HEK293 (cell line): ENCODE data around the gene ETV7.

Experiments
- BCL11B ChIP-seq: fragments of 450-650 bp; formaldehyde crosslinking; IDR thresholded peaks from 2 replicates; pipeline ENCODE4 v1.5.1; 2016; ENCODE audit warnings: low read depth, missing biosample characterization, missing genetic modification characterization
- KLF10 ChIP-seq: fragments of 450-650 bp; IDR thresholded peaks from 2 replicates; pipeline ENCODE4 v1.5.1; 2018; ENCODE audit warnings: missing biosample characterization, mild to moderate bottlenecking, missing genetic modification characterization
- PRDM1 ChIP-seq: fragments of 450-650 bp; formaldehyde crosslinking; IDR thresholded peaks from 2 replicates; pipeline ENCODE4; 2016; ENCODE audit warnings: missing biosample characterization, missing genetic modification characterization
- SCRT1 ChIP-seq: fragments of 450-650 bp; formaldehyde crosslinking; IDR thresholded peaks from 2 replicates; pipeline ENCODE4 v1.5.1; 2016; ENCODE audit warnings: missing biosample characterization, missing genetic modification characterization, borderline replicate concordance
- TRIM28 ChIP-seq: IDR thresholded peaks from 2 replicates; pipeline ENCODE4 v1.6.1; 2011; ENCODE audit warnings: low read length, control low read depth, borderline replicate concordance
- ZBTB1 ChIP-seq: fragments of 450-650 bp; formaldehyde crosslinking; IDR thresholded peaks from 2 replicates; pipeline ENCODE4 v1.5.1; 2016; ENCODE audit warnings: missing biosample characterization, missing genetic modification characterization
- ZNF23 ChIP-seq: fragments of 450-650 bp; formaldehyde crosslinking; IDR thresholded peaks from 2 replicates; pipeline ENCODE4 v1.5.1; 2016; ENCODE audit warnings: missing biosample characterization, missing genetic modification characterization, borderline replicate concordance
- ZNF274 ChIP-seq, 2 experiments: fragments of 200-500 bp in 1 of 2; fragments of 450-650 bp in 1 of 2; sonication (Bioruptor generic) in 1 of 2; formaldehyde crosslinking in 1 of 2; IDR thresholded peaks; 2 replicates each; pipeline versions ENCODE4 v1.5.1 to v1.6.1; 2014 to 2016; ENCODE audit warnings: borderline replicate concordance in 1 of 2, inconsistent platforms in 1 of 2, low read length in 1 of 2, missing biosample characterization in 1 of 2, missing genetic modification characterization in 1 of 2
- TF ChIP-seq, protein P1 (sequence below): fragments of 450-650 bp; formaldehyde crosslinking; IDR thresholded peaks from 2 replicates; pipeline ENCODE4 v1.5.1; 2016; ENCODE audit warnings: missing biosample characterization, missing genetic modification characterization
- TF ChIP-seq, protein P2 (sequence below): fragments of 450-650 bp; formaldehyde crosslinking; IDR thresholded peaks from 2 replicates; pipeline ENCODE4 v1.5.1; 2016; ENCODE audit warnings: missing biosample characterization, missing genetic modification characterization
- TF ChIP-seq, protein P3 (sequence below): fragments of 450-650 bp; formaldehyde crosslinking; IDR thresholded peaks from 2 replicates; pipeline ENCODE4 v1.5.1; 2016; ENCODE audit warnings: missing biosample characterization, missing genetic modification characterization

DNA sequence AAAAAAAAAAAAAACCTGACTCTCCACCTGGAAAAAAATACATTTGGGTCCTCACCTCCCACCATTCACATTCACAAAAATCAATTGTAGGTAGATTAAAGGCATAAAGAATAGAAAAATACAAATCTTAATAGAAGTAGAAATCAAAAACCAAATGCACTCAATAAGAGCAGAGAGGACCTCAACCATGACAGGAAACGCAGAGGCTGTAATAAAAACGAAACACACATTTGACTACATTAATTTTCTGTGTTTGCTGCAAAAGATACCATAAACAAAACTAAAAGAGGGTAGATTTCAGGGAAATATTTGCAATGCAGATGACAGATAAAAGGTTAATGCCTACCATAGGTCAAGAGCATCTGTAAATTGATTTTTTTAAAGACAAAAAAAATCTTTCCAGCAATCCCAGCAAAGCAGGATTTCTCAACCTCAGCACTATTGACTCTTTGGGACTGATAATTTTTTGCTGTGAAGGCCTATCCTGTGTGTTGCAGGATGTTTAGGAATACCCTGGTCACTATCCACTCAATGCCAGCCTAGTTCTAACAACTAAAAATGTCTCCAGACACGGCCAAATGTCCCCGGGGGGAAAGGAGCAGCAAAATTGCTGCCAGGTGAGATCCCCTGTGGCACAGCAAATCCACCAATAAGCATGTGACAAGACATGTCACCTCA lies 9.1 kb downstream of the ETV7 start:
- TF ChIP-seq, protein P1, sequence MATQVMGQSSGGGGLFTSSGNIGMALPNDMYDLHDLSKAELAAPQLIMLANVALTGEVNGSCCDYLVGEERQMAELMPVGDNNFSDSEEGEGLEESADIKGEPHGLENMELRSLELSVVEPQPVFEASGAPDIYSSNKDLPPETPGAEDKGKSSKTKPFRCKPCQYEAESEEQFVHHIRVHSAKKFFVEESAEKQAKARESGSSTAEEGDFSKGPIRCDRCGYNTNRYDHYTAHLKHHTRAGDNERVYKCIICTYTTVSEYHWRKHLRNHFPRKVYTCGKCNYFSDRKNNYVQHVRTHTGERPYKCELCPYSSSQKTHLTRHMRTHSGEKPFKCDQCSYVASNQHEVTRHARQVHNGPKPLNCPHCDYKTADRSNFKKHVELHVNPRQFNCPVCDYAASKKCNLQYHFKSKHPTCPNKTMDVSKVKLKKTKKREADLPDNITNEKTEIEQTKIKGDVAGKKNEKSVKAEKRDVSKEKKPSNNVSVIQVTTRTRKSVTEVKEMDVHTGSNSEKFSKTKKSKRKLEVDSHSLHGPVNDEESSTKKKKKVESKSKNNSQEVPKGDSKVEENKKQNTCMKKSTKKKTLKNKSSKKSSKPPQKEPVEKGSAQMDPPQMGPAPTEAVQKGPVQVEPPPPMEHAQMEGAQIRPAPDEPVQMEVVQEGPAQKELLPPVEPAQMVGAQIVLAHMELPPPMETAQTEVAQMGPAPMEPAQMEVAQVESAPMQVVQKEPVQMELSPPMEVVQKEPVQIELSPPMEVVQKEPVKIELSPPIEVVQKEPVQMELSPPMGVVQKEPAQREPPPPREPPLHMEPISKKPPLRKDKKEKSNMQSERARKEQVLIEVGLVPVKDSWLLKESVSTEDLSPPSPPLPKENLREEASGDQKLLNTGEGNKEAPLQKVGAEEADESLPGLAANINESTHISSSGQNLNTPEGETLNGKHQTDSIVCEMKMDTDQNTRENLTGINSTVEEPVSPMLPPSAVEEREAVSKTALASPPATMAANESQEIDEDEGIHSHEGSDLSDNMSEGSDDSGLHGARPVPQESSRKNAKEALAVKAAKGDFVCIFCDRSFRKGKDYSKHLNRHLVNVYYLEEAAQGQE: no peak
- TF ChIP-seq, protein P2, sequence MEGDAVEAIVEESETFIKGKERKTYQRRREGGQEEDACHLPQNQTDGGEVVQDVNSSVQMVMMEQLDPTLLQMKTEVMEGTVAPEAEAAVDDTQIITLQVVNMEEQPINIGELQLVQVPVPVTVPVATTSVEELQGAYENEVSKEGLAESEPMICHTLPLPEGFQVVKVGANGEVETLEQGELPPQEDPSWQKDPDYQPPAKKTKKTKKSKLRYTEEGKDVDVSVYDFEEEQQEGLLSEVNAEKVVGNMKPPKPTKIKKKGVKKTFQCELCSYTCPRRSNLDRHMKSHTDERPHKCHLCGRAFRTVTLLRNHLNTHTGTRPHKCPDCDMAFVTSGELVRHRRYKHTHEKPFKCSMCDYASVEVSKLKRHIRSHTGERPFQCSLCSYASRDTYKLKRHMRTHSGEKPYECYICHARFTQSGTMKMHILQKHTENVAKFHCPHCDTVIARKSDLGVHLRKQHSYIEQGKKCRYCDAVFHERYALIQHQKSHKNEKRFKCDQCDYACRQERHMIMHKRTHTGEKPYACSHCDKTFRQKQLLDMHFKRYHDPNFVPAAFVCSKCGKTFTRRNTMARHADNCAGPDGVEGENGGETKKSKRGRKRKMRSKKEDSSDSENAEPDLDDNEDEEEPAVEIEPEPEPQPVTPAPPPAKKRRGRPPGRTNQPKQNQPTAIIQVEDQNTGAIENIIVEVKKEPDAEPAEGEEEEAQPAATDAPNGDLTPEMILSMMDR (tag by site-specific recombination): no peak
- TF ChIP-seq ZNF274 (IDR thresholded peaks at IDR 0.05; ENCODE audit: low read length) (no peak), ZNF274 (tag by site-specific recombination; IDR thresholded peaks at IDR 0.05; ENCODE audit: borderline replicate concordance) (no peak), SCRT1 (tag by site-specific recombination) (no peak), TRIM28 (no peak), ZNF23 (tag by site-specific recombination) (no peak), ZBTB1 (tag by site-specific recombination) (no peak), BCL11B (tag by site-specific recombination) (no peak), PRDM1 (tag by site-specific recombination) (no peak), KLF10 (tag by site-specific recombination) (no peak)
- TF ChIP-seq, protein P3, sequence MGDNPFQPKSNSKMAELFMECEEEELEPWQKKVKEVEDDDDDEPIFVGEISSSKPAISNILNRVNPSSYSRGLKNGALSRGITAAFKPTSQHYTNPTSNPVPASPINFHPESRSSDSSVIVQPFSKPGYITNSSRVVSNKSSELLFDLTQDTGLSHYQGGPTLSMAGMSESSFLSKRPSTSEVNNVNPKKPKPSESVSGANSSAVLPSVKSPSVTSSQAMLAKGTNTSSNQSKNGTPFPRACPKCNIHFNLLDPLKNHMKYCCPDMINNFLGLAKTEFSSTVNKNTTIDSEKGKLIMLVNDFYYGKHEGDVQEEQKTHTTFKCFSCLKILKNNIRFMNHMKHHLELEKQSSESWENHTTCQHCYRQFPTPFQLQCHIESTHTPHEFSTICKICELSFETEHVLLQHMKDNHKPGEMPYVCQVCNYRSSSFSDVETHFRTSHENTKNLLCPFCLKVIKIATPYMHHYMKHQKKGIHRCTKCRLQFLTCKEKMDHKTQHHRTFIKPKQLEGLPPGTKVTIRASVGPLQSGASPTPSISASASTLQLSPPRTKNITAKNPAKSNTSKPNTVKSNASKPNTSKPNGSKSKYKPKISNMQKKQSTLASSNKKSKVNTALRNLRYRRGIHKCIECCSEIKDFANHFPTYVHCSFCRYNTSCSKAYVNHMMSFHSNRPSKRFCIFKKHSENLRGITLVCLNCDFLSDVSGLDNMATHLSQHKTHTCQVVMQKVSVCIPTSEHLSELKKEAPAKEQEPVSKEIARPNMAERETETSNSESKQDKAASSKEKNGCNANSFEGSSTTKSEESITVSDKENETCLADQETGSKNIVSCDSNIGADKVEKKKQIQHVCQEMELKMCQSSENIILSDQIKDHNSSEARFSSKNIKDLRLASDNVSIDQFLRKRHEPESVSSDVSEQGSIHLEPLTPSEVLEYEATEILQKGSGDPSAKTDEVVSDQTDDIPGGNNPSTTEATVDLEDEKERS: no peak
